Cerebellar nuclear complex (tissue), 1 donor: ENCODE measurements around the gene CBX7.

ENCODE experiments used
- DNase-seq, 2 experiments: peaks; one replicate each; lab custom pipeline; 2025; lab: John Stamatoyannopoulos, UW

CBX7 gene

DNA sequence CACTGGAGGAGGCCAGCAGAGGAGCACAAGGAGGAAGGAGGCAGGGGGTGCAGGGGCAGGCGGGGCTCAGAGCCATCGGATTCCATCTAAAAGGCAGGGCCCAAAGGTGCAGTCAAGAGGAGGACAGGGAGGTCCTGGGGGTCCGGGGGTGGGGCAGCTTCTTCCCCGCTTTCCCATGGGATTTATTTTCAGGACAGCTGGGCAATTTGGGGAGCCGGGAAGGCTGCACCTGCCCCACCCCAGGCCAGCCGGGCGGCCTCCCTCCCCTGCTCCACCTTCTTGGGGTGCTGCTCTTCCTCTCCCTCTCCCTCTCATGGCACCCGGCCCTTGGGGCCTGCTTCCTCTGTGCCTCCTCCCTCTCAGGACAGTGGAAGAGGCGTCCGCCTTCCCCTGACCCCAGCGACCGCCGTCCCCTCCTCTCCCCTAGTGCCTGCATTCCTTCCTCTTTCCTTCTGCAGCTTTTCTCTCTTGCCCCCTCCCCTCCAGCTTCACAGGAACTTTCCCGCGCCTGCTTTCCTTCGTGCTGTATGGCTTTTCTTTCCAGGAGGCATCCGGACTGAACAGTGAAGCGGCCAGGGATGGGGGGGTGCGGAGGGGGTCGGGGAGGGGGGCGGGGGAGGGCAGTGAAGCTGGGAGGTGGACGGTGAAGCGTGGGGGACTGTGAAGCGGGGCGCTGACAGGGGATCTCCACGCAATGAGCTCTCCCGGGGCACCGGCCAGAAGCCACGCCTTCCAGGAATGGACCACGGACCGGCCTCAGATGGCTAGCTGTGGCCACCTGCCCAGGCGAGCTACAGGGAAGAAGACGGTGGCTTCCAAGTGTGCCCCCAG is 28.5 kb downstream of the CBX7 start:
- no peak for DNase-seq

DNA sequence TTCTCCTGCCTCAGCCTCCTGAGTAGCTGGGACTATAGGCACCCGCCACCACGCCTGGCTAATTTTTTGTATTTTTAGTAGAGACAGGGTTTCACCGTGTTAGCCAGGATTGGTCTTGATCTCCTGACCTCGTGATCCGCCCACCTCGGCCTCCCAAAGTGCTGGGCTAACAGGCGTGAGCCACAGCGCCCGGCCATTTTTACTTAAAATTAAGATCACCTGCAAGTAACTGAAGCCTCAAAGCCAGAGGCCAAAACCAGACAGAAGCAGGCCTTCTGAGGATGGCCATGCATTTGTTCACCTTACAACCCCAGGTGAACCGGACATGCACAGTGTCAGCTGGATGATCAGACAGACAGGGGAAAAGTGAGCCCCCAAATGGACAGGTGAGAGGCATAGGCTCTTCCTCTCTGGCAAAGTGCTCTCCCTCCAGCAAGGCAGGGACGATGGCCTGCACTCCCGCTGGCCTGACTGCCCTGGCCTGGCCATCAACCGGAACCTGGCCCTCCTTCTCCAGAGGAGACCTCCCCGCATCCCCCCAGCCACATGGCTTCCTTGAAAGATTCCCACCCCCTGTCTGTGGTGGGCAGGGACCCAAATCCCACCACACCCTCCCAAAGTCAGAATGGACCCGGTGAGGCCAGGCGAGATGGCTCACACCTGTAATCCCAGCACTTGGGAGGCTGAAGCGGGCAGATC is 29.6 kb downstream of the CBX7 start:
- DNase-seq: no peak

DNA sequence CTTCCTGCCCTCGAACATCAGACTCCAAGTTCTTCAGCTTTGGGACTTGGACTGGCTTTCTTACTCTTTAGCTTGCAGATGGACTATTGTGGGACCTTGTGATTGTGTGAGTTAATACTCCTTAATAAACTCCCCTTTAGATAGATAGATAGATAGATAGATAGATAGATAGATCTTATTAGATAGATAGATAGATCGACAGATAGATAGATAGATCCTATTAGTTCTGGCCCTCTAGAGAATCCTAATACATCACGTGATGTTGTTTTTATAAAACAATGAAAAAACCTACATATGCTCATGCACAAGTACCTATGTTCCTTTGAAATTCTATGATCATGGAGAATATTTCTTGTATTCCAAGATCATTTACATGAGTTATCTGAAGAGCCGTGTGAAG is 31.5 kb downstream of the CBX7 start:
- DNase-seq: no peak

DNA sequence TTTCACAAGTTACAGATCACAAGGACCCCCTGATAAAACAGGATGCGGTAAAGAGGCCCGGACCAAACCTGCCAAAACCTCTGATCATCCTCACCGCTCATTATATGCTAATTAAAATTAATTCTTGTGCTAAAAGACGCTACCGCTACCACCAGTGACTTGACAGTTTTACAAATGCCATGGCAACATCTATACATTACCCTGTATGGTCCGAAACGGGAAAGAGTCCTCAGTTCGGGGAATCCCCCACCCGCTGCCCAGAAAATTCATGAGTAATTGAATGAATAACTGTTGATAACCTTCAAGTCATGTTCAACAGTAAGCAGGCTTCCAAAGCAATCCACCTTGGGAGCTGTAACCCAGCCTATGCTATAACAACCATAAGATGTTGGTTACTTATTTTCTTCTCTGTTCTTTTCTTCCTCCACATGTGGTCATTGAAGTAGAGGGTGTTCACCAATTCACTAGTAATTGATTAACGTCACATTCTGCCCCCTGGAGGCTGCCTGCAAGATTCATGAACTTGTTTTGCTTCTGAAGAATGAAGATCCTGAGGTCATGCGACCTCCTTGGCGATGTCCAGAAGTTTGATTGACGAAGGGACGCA is 34.8 kb downstream of the CBX7 start:
- no peak for DNase-seq

DNA sequence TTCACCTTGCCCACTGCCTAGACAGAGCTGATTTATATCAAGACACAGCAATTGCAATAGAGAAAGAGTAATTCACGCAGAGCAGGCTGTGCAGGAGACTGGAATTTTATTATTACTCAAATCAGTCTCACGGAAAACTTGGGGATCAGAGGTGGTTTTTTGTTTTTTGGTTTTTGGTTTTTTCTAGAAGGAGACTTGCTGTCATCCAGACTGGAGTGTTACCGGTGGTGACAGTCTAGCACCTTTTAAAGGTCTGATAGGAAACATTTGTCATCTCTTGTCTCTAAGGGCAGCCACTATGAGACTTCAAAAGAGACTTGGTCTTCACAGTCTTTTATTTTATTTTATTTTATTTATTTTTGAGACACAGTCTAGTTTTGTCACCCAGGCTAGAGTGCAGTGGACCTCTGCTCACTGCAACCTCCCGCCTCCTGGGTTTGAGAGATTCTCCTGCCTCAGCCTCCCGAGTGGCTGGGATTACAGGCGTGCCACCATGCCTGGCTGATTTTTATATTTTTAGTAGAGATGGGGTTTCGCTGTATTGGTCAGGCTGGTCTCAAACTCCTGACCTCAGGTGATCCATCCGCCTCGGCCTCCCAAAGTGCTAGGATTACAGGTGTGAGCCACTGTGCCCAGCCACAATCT is 36.4 kb downstream of the CBX7 start:
- DNase-seq: no peak

DNA sequence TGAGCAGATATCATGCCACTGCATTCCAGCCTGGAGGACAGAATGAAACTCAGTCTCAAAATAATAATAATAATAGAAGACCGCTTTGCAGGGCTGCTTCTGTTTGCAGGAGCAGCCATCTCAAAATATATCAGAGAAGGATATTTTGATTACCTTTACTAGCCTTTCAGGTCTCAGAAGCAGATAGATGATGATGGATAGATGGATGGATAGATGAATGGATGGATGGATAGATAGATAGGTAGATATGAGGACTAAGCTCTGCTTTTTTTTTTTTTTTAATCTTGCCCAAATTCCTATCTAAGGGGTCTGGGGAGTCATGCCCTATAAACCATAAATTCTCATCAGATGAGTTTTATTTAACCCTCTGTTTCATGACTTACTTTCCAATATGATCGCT is 36.9 kb downstream of the CBX7 start:
- DNase-seq: no peak

DNA sequence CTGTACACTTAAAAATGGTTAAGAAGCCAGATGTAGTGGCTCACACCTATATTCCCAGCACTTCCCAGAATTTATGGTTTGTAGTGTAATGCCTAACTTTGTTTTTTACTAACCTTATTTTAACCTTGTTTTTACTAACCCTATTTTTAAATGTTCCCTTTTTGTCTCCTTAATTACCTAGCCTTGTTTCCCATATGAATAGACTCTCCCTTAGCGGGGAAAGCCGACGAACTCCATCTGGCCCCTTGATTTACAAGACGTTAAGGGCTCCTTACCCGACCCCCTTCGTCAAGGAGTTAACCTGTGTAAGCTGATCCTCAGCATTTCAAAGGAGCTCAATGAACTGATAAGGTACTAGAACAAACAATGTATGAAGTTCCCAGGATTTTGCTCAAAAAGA is 38.4 kb downstream of the CBX7 start:
- DNase-seq: no peak

DNA sequence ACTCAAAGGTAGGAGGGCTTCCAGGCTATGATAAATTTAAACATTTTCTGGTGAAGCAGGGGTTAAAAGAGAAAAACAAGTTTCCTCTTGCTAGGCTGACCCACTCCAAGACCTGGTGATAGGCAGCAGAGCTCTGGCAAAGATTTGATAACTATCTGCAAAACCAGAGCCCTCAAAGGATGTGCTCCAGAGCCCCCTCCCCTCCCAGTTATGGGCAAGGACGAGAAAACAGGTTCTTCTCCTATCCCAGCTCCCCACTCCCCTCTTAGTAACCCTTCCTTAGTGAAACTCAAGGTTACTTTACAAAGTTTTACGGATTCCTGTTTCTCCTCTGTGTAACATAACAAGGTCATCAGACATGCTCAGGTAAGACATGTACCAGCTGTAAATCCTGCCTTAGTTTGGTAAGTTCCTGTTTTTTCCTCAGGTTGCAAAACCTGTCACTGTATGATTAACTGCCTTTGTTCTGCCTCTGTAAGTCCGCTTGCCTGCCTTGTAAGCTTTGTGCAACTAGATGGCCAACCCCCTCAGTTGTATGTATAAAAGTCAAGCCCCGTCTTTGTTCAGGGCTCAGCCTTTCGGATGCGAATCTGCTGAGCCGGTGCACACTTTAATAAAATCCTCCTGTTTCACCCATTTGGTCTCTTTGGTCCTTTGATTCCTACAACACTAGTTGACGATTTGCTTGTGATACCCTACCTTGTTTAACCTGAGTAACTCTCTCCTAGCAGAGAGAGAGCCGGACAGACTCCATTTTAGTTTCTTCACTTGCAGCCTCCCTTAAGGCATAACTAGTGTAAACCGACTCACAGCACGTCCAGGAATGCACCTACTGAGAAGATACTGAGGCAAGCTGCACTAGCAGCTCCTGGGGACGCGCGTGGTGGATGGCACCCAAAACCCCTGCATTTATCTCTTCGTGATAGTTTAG is 41.6 kb downstream of the CBX7 start:
- DNase-seq: no peak

DNA sequence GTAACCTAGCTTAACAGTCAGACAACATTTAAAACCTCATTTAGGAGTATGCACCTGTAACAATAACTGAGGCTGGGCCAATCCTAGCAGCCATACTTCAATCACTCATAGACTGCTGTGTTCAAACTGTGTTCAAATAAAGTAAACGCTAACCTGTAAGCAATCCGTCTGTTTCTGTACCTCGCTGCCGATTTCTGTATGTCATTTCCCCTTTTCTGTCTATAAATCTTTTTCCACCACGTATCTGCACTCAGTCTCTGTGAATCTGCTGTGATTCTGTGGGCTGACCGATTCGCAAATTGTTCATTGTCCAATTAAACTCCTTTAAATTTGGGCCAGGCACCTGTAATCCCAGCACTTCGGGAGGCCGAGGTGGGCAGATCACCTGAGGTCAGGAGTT is 43.1 kb downstream of the CBX7 start:
- DNase-seq: no peak

DNA sequence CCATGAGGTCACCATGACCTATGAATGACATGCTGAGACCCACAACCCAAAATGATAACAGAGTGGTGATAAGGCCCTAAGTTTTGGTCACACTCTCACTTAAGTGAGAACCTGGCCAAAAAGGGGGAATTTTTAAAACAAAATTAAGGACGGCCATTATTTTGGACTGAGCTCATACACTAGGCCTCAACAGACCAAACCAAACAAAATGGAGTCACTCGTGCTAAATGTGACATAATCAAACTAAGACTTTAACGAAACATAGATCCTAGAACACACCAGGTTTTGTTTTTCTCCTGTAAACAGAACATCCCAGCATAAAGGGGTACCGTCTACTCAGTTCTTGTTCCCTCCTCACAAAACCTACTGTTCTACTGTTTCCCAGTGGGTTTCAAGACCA is 44.0 kb downstream of the CBX7 start:
- DNase-seq: no peak

DNA sequence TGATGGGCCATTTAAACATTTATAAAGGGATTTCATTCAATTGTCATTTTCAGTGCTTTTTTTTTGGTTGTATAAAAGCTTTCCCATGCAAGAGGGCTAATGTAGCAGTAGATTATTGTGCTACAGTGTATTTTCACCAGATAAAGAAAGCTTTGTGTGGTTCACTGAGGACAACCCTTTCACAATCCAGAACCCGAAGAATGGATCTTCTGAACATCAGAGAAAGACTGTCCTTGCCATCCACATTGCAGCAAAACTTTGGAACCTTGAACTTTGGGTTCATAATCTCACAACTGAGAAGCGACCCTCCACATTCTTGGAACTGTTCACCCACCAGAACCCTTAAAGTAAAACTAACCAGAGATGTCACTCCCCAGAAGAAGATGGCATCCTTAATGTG is 46.2 kb downstream of the CBX7 start:
- no peak for DNase-seq

DNA sequence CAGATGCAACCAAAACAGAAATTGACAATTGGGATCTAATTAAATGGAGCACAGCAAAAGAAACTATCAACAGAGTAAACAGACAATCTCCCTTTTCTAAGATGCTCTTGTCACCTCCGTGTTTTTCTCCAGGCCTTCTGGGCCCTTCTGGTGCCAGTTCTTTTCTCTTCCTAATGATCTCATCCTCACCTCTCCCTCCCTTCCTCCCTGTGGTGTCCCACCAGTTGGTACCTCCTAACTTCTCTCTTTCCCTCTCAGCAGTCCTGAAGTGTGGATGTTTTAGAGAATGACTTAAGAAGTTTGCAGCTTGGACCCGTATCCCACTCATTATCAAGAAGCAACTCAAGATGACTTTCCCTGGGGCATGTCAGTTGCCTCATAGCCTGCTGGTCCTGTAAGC is 49.0 kb downstream of the CBX7 start:
- no peak for DNase-seq

DNA sequence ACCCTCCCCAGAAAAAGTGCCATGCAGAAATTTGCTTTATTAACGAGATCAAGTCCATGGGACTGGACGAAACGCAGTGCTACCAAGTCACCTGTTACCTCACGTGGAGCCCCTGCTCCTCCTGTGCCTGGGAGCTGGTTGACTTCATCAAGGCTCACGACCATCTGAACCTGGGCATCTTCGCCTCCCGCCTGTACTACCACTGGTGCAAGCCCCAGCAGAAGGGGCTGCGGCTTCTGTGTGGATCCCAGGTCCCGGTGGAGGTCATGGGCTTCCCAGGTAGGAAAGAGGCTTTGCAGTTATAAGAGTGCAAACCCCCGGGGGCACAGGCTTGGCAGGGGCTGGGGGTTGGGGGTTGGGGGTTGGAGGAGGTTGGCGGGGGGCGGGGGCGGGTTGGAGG is 51.3 kb downstream of the CBX7 start:
- no peak for DNase-seq

DNA sequence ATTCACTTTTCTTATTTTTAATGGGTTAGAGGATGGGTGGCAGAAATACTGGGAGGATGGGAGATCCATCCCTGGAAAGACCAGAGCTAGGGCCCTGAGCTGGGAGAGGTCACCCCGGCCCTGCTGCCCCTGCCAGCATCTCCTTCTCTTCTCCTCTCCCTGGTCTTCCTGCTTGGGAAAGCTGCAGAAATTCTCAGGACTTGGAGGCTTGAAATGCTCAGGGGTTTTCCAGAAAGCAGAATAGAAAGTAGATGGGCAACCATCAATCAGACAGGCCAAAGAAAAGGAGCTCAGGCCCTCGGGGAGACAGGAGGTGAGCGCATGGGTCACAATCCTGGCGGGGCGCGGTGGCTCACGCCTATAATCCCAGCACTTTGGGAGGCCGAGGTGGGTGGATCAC is 53.9 kb downstream of the CBX7 start:
- DNase-seq: no peak

DNA sequence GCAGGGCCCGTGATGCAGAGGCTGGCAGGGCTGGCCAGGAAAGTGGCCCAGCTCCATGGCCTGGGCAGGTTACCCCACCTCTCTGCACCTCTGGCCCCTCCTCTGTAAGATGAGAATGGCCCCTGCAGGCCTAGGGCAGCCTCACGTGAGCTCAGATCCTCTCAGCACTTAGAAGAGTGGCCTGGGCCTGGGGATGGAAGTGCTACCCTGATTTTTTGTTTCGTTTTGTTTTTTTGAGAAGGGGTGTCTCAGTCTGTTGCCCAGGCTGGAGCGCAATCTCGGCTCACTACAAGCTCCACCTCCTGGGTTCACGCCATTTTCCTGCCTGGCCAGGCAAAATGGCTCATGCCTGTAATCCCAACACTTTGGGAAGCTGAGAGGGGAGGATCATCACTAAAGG is 54.5 kb downstream of the CBX7 start:
- no peak for DNase-seq

DNA sequence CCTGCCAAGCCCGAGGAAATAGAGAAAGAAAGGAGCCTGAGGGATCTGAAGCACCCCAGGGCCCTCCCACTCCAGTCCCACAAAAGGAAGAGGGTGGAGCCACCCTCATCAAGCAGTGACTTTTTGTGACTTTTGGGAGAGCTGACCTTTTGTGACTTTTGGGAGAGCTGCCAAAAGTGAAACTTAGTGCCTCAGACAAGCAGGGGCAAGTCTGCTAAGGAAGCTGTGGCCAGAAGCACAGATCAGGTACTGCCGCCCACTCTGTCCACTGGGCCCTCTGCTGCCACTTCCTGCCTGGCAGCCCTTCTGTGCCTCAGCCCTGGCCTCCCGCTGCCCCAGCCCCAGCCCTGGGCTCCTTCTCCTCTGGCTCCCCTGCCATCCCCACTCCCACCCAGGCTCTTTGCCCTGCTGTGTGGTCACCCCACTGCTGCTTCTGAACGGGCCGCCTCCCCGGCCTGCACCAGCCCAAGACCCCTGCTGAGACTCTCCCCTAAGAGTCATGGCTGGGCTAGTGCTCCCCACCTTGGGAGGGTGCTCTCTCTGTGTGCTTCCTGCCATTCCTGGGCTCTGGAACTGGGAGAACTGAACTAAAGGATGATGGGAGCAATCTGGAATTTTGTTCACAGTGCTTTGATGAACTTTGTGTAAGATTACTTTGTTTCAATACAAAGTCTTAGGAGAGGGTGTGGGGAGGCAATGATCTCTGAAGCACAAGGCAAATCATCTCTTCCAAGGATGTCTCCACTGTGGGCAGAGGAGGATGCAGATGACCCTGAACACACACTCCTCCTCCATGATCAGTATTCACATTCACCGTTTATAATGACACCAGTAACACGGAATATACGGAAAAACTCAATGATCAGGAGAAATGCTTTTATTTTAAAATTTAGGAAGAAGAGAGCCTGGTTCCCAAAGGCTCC is 55.1 kb downstream of the CBX7 start, which contains the start of gene APOBEC3H:
TSS of gene APOBEC3H (plus strand) at position 147 of the 923 bp plus-strand sequence. CDS start 3,035 bp downstream, outside the sequence.
- no peak for DNase-seq

DNA sequence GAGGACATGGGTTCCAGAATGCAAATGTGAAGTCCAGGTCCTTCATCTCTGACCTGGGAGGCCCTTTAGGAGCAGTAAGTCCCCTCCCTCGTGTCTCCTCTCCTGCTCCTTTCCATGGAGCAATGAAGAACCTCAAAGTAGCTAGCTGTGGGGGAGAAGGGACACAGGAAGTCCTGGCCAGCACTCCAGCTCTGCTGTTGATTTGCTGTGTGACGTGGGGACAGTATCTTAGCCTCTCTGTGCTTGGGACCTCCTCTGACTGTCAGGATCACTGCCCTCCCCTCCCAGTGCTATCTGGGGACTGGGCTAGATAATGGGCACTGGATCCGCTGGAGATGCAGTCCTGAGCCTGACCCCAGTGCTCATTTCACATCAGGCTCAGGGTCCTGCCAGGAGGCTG is 56.5 kb downstream of the CBX7 start:
- no peak for DNase-seq

DNA sequence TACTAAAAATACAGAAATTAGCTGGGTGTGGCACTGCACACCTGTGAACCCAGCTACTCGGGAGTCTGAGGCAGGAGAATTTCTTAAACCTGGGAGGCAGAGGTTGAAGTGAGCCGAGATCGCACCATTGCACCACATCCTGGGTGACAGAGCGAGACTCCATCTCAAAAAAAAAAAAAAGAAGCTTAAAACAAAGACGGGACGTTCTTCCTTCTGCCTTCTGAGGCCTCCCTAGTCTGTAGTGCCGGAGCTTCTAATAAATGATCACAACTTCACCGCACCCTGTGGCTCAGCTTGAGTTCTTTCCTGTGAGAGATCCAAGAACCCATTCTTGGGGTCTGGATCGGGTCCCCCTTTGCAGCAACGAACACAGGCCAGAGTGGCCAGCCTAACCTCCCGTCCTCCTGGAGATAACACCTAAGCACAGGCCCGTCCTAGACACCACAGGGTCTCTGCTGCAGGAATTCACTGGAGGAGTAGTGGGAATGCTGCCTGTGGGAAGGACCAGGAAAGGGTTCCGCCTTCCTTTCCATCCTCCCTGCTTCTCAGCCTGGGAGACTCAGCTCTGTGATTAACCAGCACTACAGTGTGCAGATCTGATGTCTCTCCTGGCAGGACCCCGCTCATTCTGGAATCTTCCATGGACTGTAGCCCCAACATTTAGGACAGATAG is 57.6 kb downstream of the CBX7 start:
- DNase-seq: no peak

DNA sequence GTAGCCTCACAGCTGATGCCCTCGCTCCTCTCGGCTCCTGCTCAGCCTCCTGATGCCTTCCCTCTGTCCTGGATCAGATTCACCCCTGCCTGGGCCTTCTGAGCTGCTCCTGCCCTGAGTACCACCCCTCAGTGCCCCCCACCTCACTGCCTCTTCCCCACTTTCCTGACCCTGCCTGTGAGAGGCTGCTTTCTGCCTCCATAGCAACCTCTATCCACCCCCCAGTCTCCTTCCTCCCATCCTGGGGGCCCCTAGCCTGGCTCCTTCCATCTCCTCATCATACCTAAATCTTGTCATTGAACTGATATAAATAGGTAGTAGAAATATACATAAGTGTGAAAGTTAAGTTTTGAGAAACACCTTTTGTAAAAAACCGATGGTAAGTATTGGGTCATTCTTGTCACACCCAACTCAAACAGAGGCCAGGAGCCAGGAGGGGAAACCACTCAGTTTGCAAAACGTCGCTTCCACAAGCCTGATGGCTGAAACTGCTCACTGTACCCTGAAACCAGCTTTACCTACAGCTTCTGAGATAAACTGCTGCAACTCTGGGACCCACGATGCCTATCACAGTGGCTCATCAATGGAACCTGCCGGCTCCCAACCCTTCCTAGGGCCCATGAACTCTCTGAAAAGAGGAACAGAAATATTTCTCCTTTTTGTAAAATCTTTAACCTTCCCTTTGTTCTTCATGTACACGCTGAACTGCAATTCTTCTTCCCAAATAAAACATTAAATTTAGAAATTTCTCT is 60.2 kb downstream of the CBX7 start:
- DNase-seq: no peak
